NCI-H524 treated with DMSO at 0.1 percent for 48 hours (cell line): ENCODE measurements around the gene RAB22A.
"Not testable (repeated sequence)": the region's sequence is repeated elsewhere in the genome, so short reads cannot be mapped to it uniquely, and the experiment has no call there.

Experiments used
- DNase-seq: peaks from one replicate; lab custom pipeline; 2025; lab: John Stamatoyannopoulos, UW

The RAB22A gene

DNA sequence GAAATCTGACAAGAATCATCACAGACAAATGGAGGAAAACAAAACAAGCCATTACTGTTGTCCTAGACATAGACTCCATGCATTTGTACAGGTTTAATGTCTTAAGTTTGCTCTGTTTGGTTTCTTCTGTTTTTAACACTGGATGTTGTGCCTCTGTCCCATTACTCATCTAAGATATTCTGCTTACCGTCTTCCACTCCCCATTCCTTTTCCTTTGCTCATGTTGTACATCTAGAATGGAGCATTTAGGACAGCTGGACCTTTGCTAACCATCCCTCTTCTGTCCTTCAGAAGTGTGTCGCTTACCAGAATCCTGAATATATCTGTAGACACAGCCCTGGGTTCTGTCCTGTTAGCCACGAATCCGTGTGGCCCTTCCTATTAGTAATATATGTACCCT, 35.2 kb downstream of the RAB22A start:
- no peak for DNase-seq

DNA sequence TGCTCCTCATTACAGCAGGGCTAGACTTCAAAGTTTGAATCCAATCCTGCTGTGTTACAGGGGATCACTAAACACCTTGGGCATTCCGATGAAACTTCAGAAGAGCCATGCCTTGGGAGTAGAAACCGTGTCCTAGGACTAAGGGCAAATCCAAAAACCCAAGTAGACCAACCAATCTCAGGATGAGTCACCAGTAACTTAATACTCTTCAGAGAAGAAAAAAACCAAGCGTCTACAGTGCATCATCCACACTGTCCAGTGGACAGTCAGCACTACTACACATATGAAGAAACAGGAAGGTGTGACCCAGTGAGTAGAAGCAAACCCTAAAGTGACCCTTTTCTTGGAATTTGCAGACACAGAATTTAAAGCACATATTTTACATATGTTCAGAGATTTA, 40.1 kb downstream of the RAB22A start:
- DNase-seq: no peak

DNA sequence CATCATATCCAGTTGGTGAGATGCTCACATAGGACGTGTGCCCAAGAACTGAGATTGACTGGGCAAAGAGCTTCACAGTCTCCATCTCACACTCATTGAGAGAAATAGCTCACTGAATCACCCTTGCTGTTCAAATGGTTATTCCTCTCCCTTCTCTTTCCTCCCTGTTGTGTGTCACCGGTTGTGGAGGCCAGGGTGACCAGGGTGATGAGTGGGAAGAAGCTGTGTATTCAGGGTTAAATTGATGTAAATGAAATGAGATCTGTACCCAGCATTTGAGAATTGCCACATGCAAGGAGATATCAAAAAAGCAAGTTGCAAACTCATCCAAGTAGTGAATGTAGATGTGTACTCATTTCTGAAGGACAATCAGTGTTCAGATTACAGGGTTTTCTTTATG, 43.0 kb downstream of the RAB22A start:
- DNase-seq: no peak

DNA sequence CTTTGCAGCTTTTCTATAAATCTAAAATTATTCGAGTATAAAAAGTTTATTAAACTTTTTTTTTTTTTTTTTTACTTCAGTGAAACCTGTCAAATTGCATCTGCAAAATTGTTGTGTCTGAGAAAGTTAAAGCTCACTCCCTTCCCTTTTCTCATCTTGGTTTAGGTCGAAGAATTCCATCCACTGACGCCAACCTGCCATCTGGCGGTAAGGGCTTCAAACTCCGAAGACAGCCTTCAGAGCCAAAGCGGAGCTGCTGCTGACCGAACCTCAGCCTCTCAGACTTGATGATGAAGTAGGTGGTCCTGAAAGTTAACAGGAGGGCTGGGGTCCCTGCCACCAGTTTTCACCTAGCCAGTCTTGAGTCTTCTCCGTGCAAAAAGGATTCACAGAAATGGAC, 49.9 kb downstream of the RAB22A start:
- DNase-seq: no peak

- DNase-seq: no peak
Observed at GRCh38 chr20:58360936-58361335, 51.4 kb downstream of the RAB22A start.

DNA sequence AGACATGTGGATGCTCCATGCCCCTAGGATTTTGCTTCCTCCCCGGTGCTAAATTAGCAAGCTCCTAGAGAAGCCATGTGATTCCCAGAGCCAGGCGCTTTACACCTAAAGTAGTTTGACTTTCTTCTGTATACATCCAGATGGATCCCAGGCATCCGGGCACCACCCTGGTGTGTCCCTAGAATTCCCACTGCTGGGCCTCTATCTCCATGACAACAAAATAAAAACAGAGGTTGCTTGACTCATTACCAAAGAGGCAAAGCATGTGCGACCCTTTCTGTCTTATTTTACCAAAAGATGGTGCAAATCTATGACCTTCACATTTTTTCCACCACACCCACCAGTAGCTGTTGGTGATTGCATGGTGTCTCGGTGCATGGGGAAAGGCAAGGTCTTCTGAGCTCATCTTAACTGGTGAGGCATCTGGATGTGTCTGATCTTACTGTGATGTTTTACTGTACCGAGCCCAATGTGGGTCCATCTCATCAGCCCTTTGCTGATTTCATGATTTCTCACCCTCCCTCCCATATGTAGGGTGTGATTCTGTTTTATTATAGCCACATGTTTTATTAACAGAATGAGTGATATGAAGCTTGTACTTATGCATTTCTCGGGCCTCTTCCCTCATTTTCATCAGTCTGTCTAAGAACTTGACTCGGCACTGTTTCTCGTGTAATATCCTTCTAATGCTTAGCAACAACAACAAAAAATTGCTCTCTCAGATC, 52.1 kb downstream of the RAB22A start:
- DNase-seq: no peak

GRCh38 chr20:58362206-58362516, 52.6 kb downstream of the RAB22A start:
- DNase-seq: no peak

- DNase-seq: no peak
Observed at GRCh38 chr20:58362970-58363369, 53.5 kb downstream of the RAB22A start.

DNA sequence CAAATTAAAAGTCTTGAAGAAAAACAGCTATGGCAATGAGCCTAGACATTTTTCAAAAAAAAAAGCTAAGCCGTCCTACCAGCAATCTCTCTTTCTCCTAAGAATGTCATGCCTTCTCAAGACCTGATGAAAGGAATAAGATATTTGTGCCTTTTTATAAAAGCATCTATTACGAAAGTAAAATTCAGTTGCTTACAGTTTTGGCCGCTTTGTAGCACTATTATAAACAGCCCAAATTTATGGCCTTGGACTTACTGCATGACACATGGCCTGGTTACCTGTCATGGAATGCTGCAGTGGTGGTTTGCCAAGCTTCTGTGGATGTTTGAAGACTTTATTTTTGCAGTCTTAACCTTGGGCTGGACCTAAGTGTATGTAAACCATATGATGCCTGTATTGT, 57.4 kb downstream of the RAB22A start:
- DNase-seq: no peak

- DNase-seq: no peak
Observed at GRCh38 chr20:58372806-58373205, 63.3 kb downstream of the RAB22A start.

DNA sequence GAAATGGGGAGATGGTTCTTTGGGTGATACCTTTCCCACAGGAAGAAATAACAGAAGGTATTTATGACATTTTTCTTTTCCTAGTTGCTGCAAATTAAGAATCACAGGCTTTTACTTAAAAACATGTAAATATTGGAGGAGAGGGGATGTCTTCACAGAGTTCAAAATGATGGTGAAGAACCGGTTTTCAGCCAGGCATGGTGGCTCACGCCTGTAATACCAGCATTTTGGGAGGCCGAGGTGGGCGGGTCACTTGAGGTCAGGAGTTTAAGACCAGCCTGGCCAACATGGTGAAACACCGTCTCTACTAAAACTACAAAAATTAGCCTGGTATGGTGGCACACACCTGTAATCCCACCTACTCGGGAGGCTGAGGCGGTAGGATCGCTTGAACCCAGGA, 63.8 kb downstream of the RAB22A start:
- DNase-seq: not testable (repeated sequence)

DNA sequence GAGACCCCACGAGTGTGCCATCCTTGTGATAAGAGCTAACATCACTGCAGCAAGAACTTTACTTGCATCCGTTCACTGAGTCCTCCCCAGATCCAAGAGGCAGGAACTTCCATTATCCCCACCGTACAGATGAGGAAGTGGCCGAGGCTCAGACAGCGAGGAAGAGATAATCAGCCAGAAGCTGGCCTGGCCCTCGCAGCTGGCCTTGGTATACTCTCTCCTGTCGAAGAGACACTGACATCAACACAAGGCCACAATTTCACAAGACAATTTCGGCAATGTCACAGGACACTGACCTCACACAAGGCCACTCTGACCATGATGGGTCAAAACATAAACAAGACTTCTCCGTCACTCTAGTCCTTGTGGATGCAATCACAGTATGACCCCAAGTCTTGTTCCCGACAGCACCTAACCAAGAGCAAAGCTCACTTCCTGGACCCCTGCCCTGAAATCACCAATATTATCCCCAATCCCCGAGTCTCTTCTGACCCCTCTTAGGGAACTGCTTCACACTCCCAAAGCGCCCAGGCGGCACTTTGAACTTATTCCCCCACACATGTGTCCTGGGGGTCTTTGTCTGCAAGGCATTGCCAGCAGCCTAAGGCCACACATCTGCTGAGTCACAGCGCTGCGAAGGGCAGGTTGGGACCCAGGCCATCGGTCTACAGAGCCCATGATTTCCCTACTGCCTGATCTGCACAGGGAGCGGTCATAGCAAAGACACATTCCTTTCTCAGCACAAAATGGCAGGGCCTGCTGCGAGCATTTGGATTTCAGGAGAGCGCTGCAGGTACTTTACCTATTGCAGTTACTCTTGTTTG, 64.7 kb downstream of the RAB22A start:
- no peak for DNase-seq

GRCh38 chr20:58374906-58375758, 65.6 kb downstream of the RAB22A start:
- DNase-seq: no peak

GRCh38 chr20:58375759-58376352, 66.3 kb downstream of the RAB22A start:
- DNase-seq: no peak

- DNase-seq: no peak
Observed at GRCh38 chr20:58377017-58377416, 67.5 kb downstream of the RAB22A start.

DNA sequence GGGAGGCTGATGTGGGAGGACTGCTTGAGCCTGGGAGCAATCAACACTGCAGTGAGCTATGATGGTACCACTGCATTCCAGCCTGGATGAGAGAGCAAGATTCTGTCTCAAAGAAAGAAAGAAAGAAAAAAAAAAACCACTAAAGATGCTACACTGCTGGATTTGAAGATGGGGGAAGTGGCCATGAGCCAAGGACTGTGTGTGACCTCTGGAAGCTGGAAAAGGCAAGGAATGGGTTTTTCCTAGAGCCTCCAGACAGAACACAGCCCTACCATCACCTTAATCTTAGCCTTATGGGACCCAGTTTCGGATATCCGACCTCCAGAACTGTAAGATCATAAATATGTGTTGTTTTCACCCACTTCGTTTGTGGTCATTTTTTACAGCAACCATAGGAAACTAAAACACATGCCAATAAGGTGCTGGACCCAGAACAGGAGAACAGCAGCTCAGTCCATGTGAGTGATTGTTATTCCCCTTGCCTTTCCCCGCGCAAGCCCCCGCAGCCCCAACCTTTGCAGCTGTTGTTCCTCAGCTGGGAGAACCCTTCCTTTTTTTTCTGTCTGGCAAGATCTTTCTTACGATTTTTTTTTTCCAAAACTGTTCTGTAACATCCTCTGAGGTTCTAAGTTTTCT, 68.4 kb downstream of the RAB22A start:
- DNase-seq: no peak

DNA sequence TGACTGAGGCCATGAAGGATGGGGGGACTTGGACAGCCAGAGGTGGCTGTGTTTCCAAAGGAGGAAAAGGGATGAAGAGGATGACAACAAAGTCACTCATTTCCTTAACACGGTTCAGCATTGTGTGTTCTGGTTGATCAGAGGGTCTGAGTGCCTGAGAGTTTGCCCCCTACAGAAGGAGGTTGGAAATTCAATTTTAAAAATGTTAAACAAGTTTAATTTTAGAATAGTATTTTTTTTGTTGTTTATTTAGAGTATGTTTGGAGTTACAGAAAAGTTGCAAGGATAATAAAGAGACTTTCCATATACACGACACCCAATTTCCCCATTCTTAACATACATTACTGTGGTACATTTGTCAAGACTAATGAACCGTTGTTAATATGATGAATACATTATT, 69.2 kb downstream of the RAB22A start:
- no peak for DNase-seq

DNA sequence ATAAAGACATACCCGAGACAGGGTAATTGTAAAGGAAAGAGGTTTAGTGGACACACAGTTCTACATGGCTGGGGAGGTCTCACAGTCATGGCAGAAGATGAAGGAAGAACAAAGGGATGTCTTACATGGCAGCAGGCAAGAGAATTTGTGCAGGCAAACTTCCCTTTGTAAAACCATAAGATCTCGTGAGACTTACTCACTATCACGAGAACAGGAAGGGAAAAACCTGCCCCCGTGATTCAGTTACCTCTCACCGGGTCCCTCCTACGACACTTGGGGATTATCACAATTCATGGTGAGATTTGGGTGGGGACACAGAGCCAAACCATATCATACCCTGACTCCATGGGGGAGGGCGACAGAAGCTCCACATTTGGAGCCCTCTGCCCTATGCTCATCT, 72.1 kb downstream of the RAB22A start:
- DNase-seq: no peak

DNA sequence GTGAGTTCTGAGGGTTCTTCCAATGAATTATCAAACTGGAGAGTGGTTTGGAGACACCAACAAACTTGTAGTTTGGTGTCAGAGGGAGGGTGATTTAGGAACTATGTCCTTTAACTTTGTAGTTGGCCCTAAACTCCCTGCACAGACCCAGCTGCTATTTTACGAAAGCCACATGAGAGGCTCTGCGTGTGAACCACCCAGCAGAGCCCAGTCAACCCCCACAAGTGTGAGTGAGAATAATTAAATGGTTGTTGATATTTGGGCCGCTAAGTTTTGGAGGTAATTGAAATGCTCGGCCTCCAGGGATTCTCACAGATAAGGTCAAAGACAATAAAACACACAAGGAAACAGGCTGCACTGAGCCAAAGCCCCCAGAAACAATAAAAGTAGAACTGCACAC, 72.6 kb downstream of the RAB22A start:
- no peak for DNase-seq

DNA sequence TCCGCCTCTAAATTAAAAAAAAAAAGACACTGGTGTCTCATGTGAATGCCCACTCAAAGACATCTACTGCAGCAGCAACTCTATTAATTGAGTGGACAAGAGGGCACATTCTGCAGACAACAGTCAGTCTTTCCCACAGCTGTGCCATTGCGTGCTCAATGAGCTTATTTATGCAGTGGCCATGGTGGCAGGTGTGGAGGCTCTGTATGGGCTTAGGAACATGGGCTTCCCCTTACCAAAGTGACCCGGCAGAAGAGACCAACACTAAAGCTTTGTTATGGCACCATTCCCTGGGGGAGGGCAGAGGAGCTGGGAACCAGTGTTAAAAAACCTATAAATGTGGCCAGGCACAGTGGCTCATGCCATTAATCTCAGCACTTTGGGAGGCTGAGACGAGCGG, 75.3 kb downstream of the RAB22A start:
- DNase-seq: no peak

DNA sequence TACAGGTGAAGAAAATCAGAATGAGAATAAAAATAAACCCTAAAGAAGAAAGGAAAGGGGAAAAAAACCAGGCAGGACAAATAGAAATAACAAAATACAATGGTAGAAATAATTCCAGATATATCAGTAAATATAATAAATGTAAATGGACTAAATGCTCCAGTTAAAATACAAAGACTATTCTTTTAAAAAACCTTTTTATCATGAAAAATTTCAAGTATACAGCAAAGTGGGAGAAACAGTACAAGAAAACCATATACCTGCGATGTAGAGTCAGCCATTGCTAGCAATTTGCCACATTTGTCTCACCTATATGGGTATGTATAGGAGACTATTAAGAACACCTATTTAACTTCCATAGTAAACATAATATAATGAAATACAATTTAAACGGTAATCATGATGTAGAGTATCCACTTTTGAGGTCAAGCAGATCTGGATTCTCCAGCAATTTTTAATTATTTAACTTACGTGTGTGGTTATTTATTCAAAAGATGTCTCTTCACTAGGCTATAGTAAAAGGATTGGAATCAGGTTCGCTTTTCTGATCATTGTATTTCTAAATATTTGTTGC, 78.6 kb downstream of the RAB22A start:
- no peak for DNase-seq

DNA sequence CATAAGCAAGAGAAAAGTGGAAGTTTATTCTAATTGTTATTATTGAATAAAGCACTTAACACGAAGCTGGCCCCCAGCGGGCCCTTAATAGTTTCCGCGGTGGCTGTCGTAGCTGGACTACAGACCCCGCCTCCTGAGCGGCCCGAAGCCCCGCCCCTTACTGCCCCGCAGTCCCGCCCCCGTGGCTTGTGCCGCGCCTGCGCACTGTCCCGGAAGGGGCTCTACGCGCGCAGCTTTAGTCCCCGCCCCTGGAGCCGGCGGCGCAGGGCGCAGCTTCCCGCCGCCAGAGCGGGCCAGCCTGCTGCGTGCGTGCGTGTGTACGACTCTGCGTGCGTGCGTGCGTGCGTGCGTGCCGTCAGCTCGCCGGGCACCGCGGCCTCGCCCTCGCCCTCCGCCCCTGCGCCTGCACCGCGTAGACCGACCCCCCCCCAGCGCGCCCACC, 79.4 kb downstream of the RAB22A start, which contains the start of gene VAPB:
Gene VAPB (plus strand): TSS at position 348 of the 442 bp plus-strand sequence. CDS start 231 bp downstream, outside the sequence.
- no peak for DNase-seq
